HL-60 (cell line): ENCODE results near the gene MRPS22.

Experiments used
- DNase-seq, 2 experiments: peaks; one replicate each; pipeline ENCODE4 v3.0.0-alpha.2; 2010 to 2020; ENCODE audit warnings: low read depth in 1 of 2, low spot score in 1 of 2
- H3K27ac ChIP-seq: fragments of 250-450 bp; sonication (Bioruptor Pico); replicated peaks from 2 replicates; pipeline ENCODE4 v1.5.1; 2020; ENCODE audit warnings: mild to moderate bottlenecking, moderate library complexity
- H3K27me3 ChIP-seq: fragments of 250-450 bp; sonication (Bioruptor Pico); 2 replicates; pipeline ENCODE4 v1.5.1; 2021; ENCODE audit warnings: mild to moderate bottlenecking, moderate library complexity; ENCODE audit not compliant: insufficient read depth, poor library complexity, severe bottlenecking
- H3K4me3 ChIP-seq: replicated peaks from 2 replicates; pipeline ENCODE4 v1.5.1; 2011; ENCODE audit warnings: mild to moderate bottlenecking, control low read depth, low read length; ENCODE audit not compliant: insufficient read depth
- CTCF ChIP-seq: IDR thresholded peaks from one replicate; pipeline ENCODE4 v1.5.1; 2011; ENCODE audit warnings: low read length, control low read depth, inconsistent platforms; ENCODE audit not compliant: insufficient read depth
- GABPA ChIP-seq: IDR thresholded peaks from 2 replicates; pipeline ENCODE4 v1.6.1; 2012; ENCODE audit warnings: low read depth
- POLR2AphosphoS5 ChIP-seq: IDR thresholded peaks from 2 replicates; pipeline ENCODE4 v1.6.1; 2012; ENCODE audit warnings: low read depth
- SPI1 ChIP-seq: IDR thresholded peaks from 2 replicates; pipeline ENCODE4 v1.6.1; 2012; ENCODE audit warnings: low read depth, mild to moderate bottlenecking, borderline replicate concordance
- TF ChIP-seq, protein P1 (sequence below): IDR thresholded peaks from 2 replicates; pipeline ENCODE4 v1.6.1; 2012; ENCODE audit warnings: low read depth; ENCODE audit not compliant: insufficient replicate concordance

The MRPS22 gene

DNA sequence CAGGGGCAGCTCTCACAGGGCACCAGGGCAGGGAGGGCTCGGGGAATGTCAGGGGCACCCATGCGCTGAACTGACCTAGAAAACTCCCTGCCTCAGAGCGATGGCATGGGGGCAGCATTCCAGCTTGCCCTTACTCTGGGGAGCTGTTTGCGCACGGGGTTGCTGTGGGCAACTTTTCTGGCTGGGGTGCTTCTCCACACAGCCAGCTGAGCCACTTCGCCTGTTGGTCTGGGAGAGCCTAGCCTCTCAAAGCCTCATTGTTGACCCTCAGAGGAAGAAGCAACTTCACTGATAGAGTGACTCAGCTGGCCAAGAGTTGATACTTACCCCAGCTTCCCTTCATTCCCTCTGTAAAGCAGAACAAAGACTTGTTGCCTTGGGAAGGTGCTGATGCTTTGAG is 42.6 kb upstream of the MRPS22 start:
- Histone ChIP-seq H3K27ac (no peak overlapping the region), H3K27me3 (peaks cover 5% of the 10 kb centered on the region), H3K4me3 (no peak overlapping the region)
- TF ChIP-seq, protein P1, sequence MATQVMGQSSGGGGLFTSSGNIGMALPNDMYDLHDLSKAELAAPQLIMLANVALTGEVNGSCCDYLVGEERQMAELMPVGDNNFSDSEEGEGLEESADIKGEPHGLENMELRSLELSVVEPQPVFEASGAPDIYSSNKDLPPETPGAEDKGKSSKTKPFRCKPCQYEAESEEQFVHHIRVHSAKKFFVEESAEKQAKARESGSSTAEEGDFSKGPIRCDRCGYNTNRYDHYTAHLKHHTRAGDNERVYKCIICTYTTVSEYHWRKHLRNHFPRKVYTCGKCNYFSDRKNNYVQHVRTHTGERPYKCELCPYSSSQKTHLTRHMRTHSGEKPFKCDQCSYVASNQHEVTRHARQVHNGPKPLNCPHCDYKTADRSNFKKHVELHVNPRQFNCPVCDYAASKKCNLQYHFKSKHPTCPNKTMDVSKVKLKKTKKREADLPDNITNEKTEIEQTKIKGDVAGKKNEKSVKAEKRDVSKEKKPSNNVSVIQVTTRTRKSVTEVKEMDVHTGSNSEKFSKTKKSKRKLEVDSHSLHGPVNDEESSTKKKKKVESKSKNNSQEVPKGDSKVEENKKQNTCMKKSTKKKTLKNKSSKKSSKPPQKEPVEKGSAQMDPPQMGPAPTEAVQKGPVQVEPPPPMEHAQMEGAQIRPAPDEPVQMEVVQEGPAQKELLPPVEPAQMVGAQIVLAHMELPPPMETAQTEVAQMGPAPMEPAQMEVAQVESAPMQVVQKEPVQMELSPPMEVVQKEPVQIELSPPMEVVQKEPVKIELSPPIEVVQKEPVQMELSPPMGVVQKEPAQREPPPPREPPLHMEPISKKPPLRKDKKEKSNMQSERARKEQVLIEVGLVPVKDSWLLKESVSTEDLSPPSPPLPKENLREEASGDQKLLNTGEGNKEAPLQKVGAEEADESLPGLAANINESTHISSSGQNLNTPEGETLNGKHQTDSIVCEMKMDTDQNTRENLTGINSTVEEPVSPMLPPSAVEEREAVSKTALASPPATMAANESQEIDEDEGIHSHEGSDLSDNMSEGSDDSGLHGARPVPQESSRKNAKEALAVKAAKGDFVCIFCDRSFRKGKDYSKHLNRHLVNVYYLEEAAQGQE: no peak
- TF ChIP-seq SPI1: no peak
- TF ChIP-seq POLR2AphosphoS5: no peak
- TF ChIP-seq GABPA: no peak
- TF ChIP-seq CTCF: no peak
- DNase-seq: no peak

DNA sequence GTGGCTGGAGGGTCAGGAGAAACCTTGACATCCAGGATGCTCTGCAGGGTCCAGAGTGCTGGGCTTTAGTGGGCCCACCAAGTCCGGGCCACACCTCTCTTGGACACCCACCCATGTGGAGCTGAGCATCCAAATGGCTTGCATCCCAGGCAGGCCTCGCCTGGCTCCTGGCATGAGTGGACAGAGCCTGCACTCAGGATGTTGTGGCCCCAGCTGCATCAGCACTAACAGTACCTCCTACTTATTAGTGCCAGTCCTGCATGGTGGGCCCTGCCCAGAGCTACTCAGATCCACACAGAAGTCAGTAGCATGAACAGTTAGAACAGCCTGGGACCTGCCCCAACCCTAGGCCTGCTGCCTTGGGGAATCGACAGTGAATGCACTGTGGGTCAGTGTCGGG is 42.2 kb upstream of the MRPS22 start:
- Histone ChIP-seq H3K27me3 (peaks cover 5% of the 10 kb centered on the region), H3K4me3 (no peak overlapping the region), H3K27ac (no peak overlapping the region)
- no peak for DNase-seq
- TF ChIP-seq SPI1: no peak
- no peak for TF ChIP-seq POLR2AphosphoS5
- TF ChIP-seq CTCF: no peak
- TF ChIP-seq GABPA: no peak
- TF ChIP-seq, protein P1: no peak

- no peak overlapping the region for H3K4me3 ChIP-seq
- TF ChIP-seq, protein P1: no peak
- TF ChIP-seq GABPA: no peak
- TF ChIP-seq POLR2AphosphoS5: no peak
- TF ChIP-seq SPI1: no peak
- no peak for TF ChIP-seq CTCF
- DNase-seq: peak in 1 of 2 experiments; percentile 3
- H3K27me3 ChIP-seq: peaks cover 5% of the 10 kb centered on the region
- H3K27ac ChIP-seq: no peak overlapping the region
Observed at GRCh38 chr3:139302084-139302800, 41.6 kb upstream of the MRPS22 start.
